Vagina (tissue), 2 donors: ENCODE results near the gene BTG3. TPM values are rescaled to one million over a fixed set of nuclear protein-coding genes. Genes with fewer than 3 reads are reported as not detected.

Experiments
- DNase-seq, 2 donors: peaks; one replicate each; pipeline ENCODE4 v3.0.0-alpha.2; 2017; ENCODE audit errors: extremely low spot score in 2 of 2
- H3K27ac ChIP-seq: fragments of 200-600 bp; sonication (generic); one replicate; pipeline ENCODE4 v1.5.1; 2019
- H3K27me3 ChIP-seq: fragments of 200-600 bp; sonication (generic); one replicate; pipeline ENCODE4 v1.5.1; 2019
- H3K36me3 ChIP-seq, 2 donors: fragments of 200-600 bp; sonication (generic); one replicate each; pipeline ENCODE4 v1.5.1; 2017 to 2019
- H3K4me1 ChIP-seq: fragments of 200-600 bp; sonication (generic); one replicate; pipeline ENCODE4 v1.5.1; 2019
- H3K4me3 ChIP-seq, 2 donors: fragments of 200-600 bp; sonication (generic); 1 replicate in 1 of 2; 2 replicates in 1 of 2; pipeline ENCODE4 v1.5.1; 2016 to 2019
- H3K9me3 ChIP-seq: fragments of 200-600 bp; sonication (generic); one replicate; pipeline ENCODE4 v1.5.1; 2019
- POLR2A ChIP-seq, 2 donors: fragments of 450-650 bp; IDR thresholded peaks; one replicate each; pipeline ENCODE4 v1.6.1; 2017; ENCODE audit warnings: antibody characterized with exemption in 2 of 2, mild to moderate bottlenecking in 2 of 2, moderate library complexity in 2 of 2
- POLR2AphosphoS5 ChIP-seq, 2 donors: sonication (generic); formaldehyde crosslinking; IDR thresholded peaks; one replicate each; pipeline ENCODE4 v1.9.0; 2017; ENCODE audit warnings: antibody characterized with exemption in 2 of 2, mild to moderate bottlenecking in 2 of 2, low read depth in 1 of 2; ENCODE audit not compliant: insufficient read depth in 1 of 2
- intact Hi-C: fragments of 100-400 bp; cut with DNase I; formaldehyde crosslinking; loops from one replicate; pipeline ENCODE4 v1.15.1; 2023
- total RNA-seq: library from RNA; depleted of rRNA; stranded (reverse); fragments of >200 nt; gene quantifications from one replicate; pipeline ENCODE4 v1.2.3, GENCODE V29; 2016
- TF ChIP-seq, protein P1 (sequence below), 3 experiments: fragments of 450-650 bp in 2 of 3; fragments of 200-600 bp in 1 of 3; sonication (generic) in 1 of 3; IDR thresholded peaks; one replicate each; pipeline ENCODE4 v1.5.1; 2017 to 2019; ENCODE audit warnings: antibody characterized with exemption in 3 of 3, mild to moderate bottlenecking in 2 of 3, moderate library complexity in 2 of 3

BTG3 gene
- total RNA-seq, 1 donor from 2014 or later: 70.0 TPM

DNA sequence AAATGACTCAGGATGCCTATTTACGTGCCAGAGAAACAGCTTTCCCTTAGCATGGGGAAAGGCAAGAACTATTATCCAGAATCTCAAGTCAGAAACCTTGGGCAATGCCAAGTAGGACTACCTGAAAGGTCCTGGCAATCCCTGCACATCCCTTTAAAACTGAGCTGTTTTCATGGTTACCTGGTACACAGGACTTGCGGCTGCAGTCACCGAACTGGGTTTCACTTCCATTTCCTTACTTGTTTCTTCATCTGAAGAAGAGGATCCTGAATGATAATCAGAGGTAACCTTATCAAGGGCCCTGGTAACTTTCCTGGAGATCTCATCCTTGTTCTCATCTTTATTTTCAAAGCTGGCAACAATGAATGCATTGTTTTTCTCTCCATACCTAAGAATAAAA is 14.3 kb downstream of the BTG3 start:
- H3K4me1 ChIP-seq: peaks cover 5% of the 10 kb centered on the region
- TF ChIP-seq, protein P1, sequence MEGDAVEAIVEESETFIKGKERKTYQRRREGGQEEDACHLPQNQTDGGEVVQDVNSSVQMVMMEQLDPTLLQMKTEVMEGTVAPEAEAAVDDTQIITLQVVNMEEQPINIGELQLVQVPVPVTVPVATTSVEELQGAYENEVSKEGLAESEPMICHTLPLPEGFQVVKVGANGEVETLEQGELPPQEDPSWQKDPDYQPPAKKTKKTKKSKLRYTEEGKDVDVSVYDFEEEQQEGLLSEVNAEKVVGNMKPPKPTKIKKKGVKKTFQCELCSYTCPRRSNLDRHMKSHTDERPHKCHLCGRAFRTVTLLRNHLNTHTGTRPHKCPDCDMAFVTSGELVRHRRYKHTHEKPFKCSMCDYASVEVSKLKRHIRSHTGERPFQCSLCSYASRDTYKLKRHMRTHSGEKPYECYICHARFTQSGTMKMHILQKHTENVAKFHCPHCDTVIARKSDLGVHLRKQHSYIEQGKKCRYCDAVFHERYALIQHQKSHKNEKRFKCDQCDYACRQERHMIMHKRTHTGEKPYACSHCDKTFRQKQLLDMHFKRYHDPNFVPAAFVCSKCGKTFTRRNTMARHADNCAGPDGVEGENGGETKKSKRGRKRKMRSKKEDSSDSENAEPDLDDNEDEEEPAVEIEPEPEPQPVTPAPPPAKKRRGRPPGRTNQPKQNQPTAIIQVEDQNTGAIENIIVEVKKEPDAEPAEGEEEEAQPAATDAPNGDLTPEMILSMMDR (IDR thresholded peaks at IDR 0.05): no peak
- TF ChIP-seq POLR2AphosphoS5 (IDR thresholded peaks at IDR 0.05; ENCODE audit: insufficient read depth in 1 of 2, low read depth in 1 of 2) (no peak), POLR2A (IDR thresholded peaks at IDR 0.05) (no peak)
- H3K27ac ChIP-seq: no peak overlapping the region
- H3K4me3 ChIP-seq: no peak overlapping the region
- no peaks in the 10 kb centered on the region for H3K9me3 ChIP-seq
- intact Hi-C loops: loop anchor here (10.0 kb wide), 1 partner anchor 214 kb away; no protein-coding TSS in a partner anchor
- DNase-seq: no peak
- peaks cover 3 to 51% of the 10 kb centered on the region in 2 donors for H3K36me3 ChIP-seq
- H3K27me3 ChIP-seq: no peaks in the 10 kb centered on the region

DNA sequence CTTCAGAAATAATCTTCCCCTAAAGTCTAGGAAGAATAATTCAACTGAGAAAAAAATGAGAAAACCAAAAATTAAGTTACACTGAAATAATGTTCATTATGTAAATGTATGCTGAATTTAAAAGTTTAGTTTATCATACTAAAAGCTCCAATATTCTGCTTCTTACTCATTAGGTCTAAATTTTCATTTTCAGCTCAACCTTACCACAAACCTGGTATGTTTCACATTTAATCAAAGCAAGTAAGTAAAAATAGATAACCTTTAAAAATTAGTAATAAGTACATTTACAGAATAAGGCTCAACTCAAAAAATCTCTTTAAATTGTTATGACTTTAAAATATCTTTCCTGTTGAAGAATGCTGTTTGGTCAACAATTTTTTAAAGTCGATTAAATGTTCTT is 15.0 kb downstream of the BTG3 start:
- Histone ChIP-seq H3K27ac (no peak overlapping the region), H3K9me3 (no peaks in the 10 kb centered on the region), H3K27me3 (no peaks in the 10 kb centered on the region), H3K4me1 (no peaks in the 10 kb centered on the region), H3K4me3 (no peak overlapping the region), H3K36me3 (peaks cover 3 to 48% of the 10 kb centered on the region in 2 donors)
- no peak for DNase-seq
- TF ChIP-seq POLR2AphosphoS5 (IDR thresholded peaks at IDR 0.05; ENCODE audit: insufficient read depth in 1 of 2, low read depth in 1 of 2) (no peak), POLR2A (IDR thresholded peaks at IDR 0.05) (no peak)
- TF ChIP-seq, protein P1 (IDR thresholded peaks at IDR 0.05): no peak
- intact Hi-C loops: loop anchor here (10.0 kb wide), 1 partner anchor 213 kb away; no protein-coding TSS in a partner anchor

DNA sequence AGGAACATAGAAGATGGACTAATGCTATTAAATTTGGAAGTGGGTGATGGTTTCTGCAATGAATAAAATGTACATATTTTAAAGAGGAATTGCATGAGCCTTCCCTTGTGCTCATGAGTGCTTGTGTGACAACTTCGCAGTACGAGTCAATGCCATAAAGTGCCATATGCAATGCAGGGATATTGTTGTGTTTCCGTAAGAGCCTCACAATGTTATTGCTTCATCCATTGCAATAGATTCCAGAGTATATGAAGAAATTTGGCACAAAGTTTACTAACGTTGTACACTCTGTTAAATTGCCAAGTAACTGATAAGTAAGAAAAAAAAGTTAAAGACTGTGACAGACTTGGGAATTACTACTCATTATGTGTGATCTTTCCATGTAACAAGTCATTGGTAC is 22.3 kb downstream of the BTG3 start:
- peaks cover 0 to 17% of the 10 kb centered on the region in 2 donors for H3K36me3 ChIP-seq
- intact Hi-C loops: loop anchor here (10.0 kb wide), 1 partner anchor 206 kb away; no protein-coding TSS in a partner anchor
- H3K4me3 ChIP-seq: no peak overlapping the region
- H3K27ac ChIP-seq: no peak overlapping the region
- H3K9me3 ChIP-seq: no peaks in the 10 kb centered on the region
- DNase-seq: no peak
- H3K27me3 ChIP-seq: no peaks in the 10 kb centered on the region
- TF ChIP-seq, protein P1 (IDR thresholded peaks at IDR 0.05): no peak
- TF ChIP-seq POLR2AphosphoS5 (IDR thresholded peaks at IDR 0.05; ENCODE audit: insufficient read depth in 1 of 2, low read depth in 1 of 2) (no peak), POLR2A (IDR thresholded peaks at IDR 0.05) (no peak)
- no peaks in the 10 kb centered on the region for H3K4me1 ChIP-seq

DNA sequence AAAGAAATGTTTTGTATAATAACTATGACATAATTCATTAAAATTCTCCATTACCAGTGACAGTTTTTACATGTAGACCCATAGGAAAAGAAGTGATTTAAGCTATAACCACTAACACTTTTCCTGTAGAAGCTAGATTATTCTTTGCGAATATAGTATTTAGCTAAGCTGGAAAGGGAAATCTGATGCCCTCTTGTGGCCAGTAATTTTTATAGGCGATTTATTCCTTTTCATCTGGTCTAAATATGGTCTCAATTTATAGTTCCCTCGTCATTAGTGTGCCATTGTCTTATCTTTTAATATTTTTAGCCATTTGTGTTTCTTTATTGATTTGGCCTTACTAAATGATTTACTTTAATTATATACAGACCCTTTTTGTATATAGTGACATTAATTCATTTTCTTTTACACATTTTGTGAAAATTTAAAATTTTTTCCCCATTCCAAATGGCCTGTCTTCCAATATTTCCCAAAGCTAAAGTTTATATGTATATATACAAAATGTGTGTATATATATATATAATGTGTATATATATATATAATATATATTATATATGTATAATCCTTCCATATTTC is 26.7 kb downstream of the BTG3 start:
- TF ChIP-seq POLR2AphosphoS5 (IDR thresholded peaks at IDR 0.05; ENCODE audit: insufficient read depth in 1 of 2, low read depth in 1 of 2) (no peak), POLR2A (IDR thresholded peaks at IDR 0.05) (no peak)
- TF ChIP-seq, protein P1 (IDR thresholded peaks at IDR 0.05): peak; percentile 23 to 63 (median 34)
- Histone ChIP-seq H3K4me3 (no peak overlapping the region), H3K27ac (no peak overlapping the region), H3K9me3 (no peaks in the 10 kb centered on the region), H3K4me1 (no peaks in the 10 kb centered on the region), H3K27me3 (no peaks in the 10 kb centered on the region), H3K36me3 (no peaks in the 10 kb centered on the region)
- DNase-seq: no peak
- intact Hi-C loops: no loop called here

DNA sequence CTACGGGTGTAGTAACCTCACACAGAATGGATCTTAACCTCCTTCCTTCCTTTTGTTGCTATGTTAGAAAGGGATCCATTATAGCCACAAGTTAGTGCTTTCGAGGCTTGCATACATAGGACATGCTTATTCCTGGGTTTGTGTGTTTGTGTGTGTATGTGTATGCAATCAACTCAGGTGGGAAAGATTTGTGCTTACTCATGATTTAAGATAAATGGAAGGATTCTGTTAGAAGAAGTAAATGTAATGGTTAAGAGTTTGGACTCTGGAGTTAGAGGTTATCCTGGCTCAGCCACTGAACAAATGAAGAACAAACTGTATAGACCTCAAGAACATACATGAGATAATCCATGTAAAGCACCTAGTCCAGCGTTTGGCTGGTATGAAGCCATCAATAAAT is 28.8 kb downstream of the BTG3 start:
- Histone ChIP-seq H3K4me3 (no peak overlapping the region), H3K27ac (no peak overlapping the region), H3K27me3 (no peaks in the 10 kb centered on the region), H3K4me1 (no peaks in the 10 kb centered on the region), H3K9me3 (no peaks in the 10 kb centered on the region), H3K36me3 (no peaks in the 10 kb centered on the region)
- no peak for DNase-seq
- intact Hi-C loops: no loop called here
- TF ChIP-seq, protein P1 (IDR thresholded peaks at IDR 0.05): no peak
- TF ChIP-seq POLR2A (IDR thresholded peaks at IDR 0.05) (no peak), POLR2AphosphoS5 (IDR thresholded peaks at IDR 0.05; ENCODE audit: insufficient read depth in 1 of 2, low read depth in 1 of 2) (no peak)
